Measurements from ENCODE around the gene CCDC93. TPM values are rescaled to one million over a fixed set of nuclear protein-coding genes. Genes with fewer than 3 reads are reported as not detected.
A peak's percentile ranks its signal among the peaks of the same experiment; 100 is the strongest.
"Not testable (repeated sequence)": the region's sequence is repeated elsewhere in the genome, so short reads cannot be mapped to it uniquely, and the experiment has no call there.

CCDC93 gene
- total RNA-seq, 1 donor from 2014 or later = 18.2 TPM

DNA sequence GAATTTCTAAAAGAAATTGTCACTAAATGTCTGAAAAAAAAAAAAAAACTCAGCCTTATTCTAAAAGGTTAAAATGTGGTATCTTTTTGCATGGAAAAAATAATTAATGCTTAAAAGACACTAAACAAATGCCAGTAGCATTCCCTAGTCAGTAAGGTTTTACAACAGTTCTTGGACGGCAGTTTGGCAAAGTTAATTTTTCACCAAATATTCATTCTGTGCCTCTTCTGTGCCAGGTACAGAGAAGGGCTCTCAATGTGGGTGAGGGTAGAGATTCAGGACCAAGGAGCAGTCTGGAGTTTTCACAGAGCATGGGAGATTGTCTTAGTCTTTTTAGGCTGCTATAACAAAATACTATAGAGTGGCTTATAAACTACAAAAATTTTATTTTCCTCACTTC, 6.0 kb upstream of the CCDC93 start:
- no peak for TF ChIP-seq POLR2A (IDR thresholded peaks at IDR 0.05)
- no peak for TF ChIP-seq POLR2AphosphoS5 (IDR thresholded peaks at IDR 0.05; ENCODE audit: insufficient read depth in 1 of 2, low read depth in 1 of 2)
- TF ChIP-seq, protein P1, sequence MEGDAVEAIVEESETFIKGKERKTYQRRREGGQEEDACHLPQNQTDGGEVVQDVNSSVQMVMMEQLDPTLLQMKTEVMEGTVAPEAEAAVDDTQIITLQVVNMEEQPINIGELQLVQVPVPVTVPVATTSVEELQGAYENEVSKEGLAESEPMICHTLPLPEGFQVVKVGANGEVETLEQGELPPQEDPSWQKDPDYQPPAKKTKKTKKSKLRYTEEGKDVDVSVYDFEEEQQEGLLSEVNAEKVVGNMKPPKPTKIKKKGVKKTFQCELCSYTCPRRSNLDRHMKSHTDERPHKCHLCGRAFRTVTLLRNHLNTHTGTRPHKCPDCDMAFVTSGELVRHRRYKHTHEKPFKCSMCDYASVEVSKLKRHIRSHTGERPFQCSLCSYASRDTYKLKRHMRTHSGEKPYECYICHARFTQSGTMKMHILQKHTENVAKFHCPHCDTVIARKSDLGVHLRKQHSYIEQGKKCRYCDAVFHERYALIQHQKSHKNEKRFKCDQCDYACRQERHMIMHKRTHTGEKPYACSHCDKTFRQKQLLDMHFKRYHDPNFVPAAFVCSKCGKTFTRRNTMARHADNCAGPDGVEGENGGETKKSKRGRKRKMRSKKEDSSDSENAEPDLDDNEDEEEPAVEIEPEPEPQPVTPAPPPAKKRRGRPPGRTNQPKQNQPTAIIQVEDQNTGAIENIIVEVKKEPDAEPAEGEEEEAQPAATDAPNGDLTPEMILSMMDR (IDR thresholded peaks at IDR 0.05) = no peak
- Histone ChIP-seq H3K36me3 (no peaks in the 10 kb centered on the region), H3K27me3 (no peaks in the 10 kb centered on the region), H3K4me1 (peaks cover 3% of the 10 kb centered on the region), H3K4me3 (no peak overlapping the region), H3K27ac (no peak overlapping the region), H3K9me3 (no peaks in the 10 kb centered on the region)
- no peak for DNase-seq (ENCODE audit: extremely low spot score in 2 of 2)
- intact Hi-C loops (cut with DNase I) = no loop called here

DNA sequence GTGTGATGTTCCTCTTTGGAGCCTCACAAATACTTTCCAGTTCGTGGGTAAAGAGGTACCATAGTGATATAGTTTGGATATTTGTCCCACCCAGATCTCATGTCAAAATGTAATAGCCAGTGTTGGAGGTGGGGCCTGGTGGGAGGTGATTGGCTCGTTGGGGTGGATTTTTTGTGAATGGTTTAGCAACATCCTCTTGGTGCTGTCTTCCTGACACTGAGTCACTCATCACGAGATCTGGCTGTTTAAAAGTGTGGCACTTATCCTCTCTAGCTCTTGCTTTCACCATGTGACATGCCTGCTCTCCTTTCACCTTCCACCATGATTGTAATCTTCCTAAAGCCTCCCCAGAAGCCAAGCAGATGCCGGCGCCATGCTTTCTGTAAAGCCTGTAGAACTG, 3.0 kb upstream of the CCDC93 start:
- intact Hi-C loops (cut with DNase I) = no loop called here
- no peak for TF ChIP-seq POLR2AphosphoS5 (IDR thresholded peaks at IDR 0.05; ENCODE audit: insufficient read depth in 1 of 2, low read depth in 1 of 2)
- no peak for TF ChIP-seq POLR2A (IDR thresholded peaks at IDR 0.05)
- TF ChIP-seq, protein P1 (IDR thresholded peaks at IDR 0.05) = no peak

DNA sequence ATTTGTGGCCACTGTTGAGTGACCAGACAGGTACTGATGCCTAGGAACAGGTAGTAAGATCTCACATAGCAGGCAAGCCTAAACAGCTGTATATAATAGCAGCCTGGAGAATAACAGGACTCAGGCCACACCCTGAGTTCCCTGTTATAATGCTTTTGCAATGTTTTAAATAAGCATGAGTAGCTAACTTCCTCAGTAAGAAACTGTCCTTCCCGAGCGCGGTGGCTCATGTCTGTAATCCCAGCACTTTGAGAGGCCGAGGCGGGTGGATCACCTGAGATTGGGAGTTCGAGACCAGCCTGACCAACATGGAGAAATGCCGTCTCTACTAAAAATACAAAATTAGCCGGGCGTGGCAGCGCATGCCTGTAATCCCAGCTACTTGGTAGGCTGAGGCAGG, 1.9 kb upstream of the CCDC93 start:
- H3K27ac ChIP-seq; intact Hi-C loops (cut with DNase I); H3K36me3 ChIP-seq; H3K9me3 ChIP-seq; H3K27me3 ChIP-seq; DNase-seq (ENCODE audit: extremely low spot score in 2 of 2); H3K4me3 ChIP-seq: not testable (repeated sequence)
- H3K4me1 ChIP-seq = peaks cover 29% of the 10 kb centered on the region

More for the DNA sequence above, 3.0 kb upstream of the CCDC93 start:
- Histone ChIP-seq H3K36me3 (no peaks in the 10 kb centered on the region), H3K27me3 (no peaks in the 10 kb centered on the region), H3K27ac (no peak overlapping the region), H3K4me3 (no peak overlapping the region), H3K9me3 (no peaks in the 10 kb centered on the region), H3K4me1 (peaks cover 21% of the 10 kb centered on the region)
- no peak for DNase-seq (ENCODE audit: extremely low spot score in 2 of 2)

DNA sequence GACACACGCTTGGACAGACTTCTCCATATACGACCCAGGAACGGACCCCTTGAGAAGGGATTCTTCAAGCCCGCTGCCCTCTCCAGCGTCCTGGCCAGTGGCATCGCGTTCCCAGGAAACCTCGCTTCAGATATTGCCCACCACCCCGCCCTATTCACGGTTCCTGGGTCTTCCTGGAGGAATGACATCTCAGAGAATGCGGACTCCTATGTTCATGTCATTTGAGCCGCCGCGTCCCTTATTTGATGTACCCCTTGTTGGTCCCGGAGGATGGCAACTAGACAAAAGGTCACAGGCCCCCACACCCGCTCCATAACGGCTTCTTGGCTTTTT, 588 bp upstream of the CCDC93 start:
- H3K9me3 ChIP-seq = no peaks in the 10 kb centered on the region
- H3K27ac ChIP-seq = peak overlapping the region; percentile 83
- no peak for DNase-seq (ENCODE audit: extremely low spot score in 2 of 2)
- intact Hi-C loops (cut with DNase I) = no loop called here
- H3K4me1 ChIP-seq = peaks cover 29% of the 10 kb centered on the region
- H3K36me3 ChIP-seq = no peaks in the 10 kb centered on the region
- H3K4me3 ChIP-seq = peak overlapping the region; percentile 83 to 88
- TF ChIP-seq POLR2AphosphoS5 (IDR thresholded peaks at IDR 0.05; ENCODE audit: insufficient read depth in 1 of 2, low read depth in 1 of 2) (no peak), POLR2A (IDR thresholded peaks at IDR 0.05) (no peak)
- TF ChIP-seq, protein P1 (IDR thresholded peaks at IDR 0.05) = no peak
- no peaks in the 10 kb centered on the region for H3K27me3 ChIP-seq

DNA sequence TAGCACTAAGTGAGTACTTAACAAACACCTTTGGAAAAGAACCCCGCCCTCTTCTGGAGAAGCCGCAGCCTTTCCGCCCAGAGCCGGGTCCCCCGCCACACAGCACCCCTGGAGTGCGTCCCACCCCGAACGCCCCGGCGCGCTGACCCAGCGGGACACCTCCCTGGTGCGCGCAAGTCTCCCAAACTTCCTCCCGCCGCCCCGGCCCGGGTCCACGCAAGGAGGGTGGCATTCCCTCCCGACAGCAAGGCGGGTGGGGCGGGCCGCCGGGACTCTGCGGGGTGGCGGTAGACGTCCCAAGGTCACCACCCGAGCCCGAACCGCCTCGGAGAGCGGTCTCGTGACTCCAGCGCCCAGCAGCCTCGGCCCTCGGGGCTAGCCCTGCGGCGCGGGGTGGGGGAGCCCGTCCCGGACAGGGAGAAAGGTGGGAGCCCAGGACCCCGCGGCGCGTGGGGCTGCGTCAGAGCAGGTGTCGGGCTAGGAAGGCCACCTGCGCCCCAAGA, 598 bp downstream of the CCDC93 start:
- H3K27me3 ChIP-seq = no peaks in the 10 kb centered on the region
- TF ChIP-seq, protein P1 (IDR thresholded peaks at IDR 0.05) = no peak
- no peak for TF ChIP-seq POLR2AphosphoS5 (IDR thresholded peaks at IDR 0.05; ENCODE audit: insufficient read depth in 1 of 2, low read depth in 1 of 2)
- no peak for TF ChIP-seq POLR2A (IDR thresholded peaks at IDR 0.05)
- H3K4me3 ChIP-seq = peak overlapping the region; percentile 83 to 88
- H3K9me3 ChIP-seq = no peaks in the 10 kb centered on the region
- peak overlapping the region; percentile 83 for H3K27ac ChIP-seq
- DNase-seq (ENCODE audit: extremely low spot score in 2 of 2) = no peak
- H3K36me3 ChIP-seq = peaks cover 0 to 4% of the 10 kb centered on the region in 2 donors
- intact Hi-C loops (cut with DNase I) = no loop called here
- H3K4me1 ChIP-seq = peaks cover 29% of the 10 kb centered on the region

Measured in vagina (tissue), 2 donors.